Activated T-helper 2 cell treated with anti-CD3 and anti-CD28 coated beads, Interferon-gamma antibody, Interleukin-2, Interleukin-4, amounts not matched to agents 10 μg/mL and 5 μg/mL and 100 μg/mL, durations not matched to agents 14 hours and 24 hours and 36 hours (primary cell): ENCODE measurements around the gene SHOX. TPM values are rescaled to one million over a fixed set of nuclear protein-coding genes. Genes with fewer than 3 reads are reported as not detected.
A peak's percentile ranks its signal among the peaks of the same experiment; 100 is the strongest.
"Not testable (repeated sequence)": the region's sequence is repeated elsewhere in the genome, so short reads cannot be mapped to it uniquely, and the experiment has no call there.

Experiments
- DNase-seq: peaks from one replicate; pipeline ENCODE4 v3.0.0; 2021; ENCODE audit warnings: low spot score
- H3K27ac Mint-ChIP-seq: one replicate; pipeline ENCODE4 v1.8.0; 2021; ENCODE audit warnings: mixed read lengths
- H3K27me3 Mint-ChIP-seq: one replicate; pipeline ENCODE4 v1.8.0; 2021; ENCODE audit warnings: low read depth, mixed read lengths
- H3K36me3 Mint-ChIP-seq: one replicate; pipeline ENCODE4 v1.8.0; 2021; ENCODE audit warnings: low read depth, mixed read lengths
- H3K4me1 Mint-ChIP-seq: one replicate; pipeline ENCODE4 v1.8.0; 2021; ENCODE audit warnings: low read depth, mixed read lengths
- H3K4me3 Mint-ChIP-seq: one replicate; pipeline ENCODE4 v1.8.0; 2021; ENCODE audit warnings: low read depth, mild to moderate bottlenecking, moderate library complexity, mixed read lengths
- H3K9me3 Mint-ChIP-seq: one replicate; pipeline ENCODE4 v1.8.0; 2021; ENCODE audit warnings: mixed read lengths
- intact Hi-C: fragments of 100-400 bp; cut with micrococcal nuclease; formaldehyde crosslinking; loops from one replicate; pipeline ENCODE4 v1.15.1; 2023
- total RNA-seq: library from RNA; stranded (reverse); gene quantifications from 2 replicates; pipeline ENCODE4 v1.2.3, GENCODE V29; 2022

SHOX gene
- total RNA-seq, 1 donor from 2014 or later = not detected

DNA sequence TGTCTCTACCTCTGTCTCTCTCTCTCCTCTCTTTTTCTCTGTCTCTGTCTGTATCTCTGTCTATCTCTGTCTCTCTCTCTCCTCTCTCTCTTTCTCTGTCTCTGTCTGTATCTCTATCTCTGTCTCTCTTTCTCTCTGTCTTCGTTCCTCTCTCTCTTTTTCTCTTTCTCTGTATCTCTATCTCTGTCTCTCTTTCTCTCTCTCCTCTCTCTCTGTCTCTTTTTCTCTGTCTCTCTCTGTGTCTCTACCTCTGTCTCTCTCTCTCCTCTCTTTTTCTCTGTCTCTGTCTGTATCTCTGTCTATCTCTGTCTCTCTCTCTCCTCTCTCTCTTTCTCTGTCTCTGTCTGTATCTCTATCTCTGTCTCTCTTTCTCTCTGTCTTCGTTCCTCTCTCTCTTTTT lies 4.5 kb upstream of the SHOX start:
- intact Hi-C loops, H3K4me3 Mint-ChIP-seq, H3K4me1 Mint-ChIP-seq, H3K27ac Mint-ChIP-seq, H3K36me3 Mint-ChIP-seq, H3K9me3 Mint-ChIP-seq, DNase-seq: not testable (repeated sequence)
- peaks cover 68% of the 10 kb centered on the region for H3K27me3 Mint-ChIP-seq

DNA sequence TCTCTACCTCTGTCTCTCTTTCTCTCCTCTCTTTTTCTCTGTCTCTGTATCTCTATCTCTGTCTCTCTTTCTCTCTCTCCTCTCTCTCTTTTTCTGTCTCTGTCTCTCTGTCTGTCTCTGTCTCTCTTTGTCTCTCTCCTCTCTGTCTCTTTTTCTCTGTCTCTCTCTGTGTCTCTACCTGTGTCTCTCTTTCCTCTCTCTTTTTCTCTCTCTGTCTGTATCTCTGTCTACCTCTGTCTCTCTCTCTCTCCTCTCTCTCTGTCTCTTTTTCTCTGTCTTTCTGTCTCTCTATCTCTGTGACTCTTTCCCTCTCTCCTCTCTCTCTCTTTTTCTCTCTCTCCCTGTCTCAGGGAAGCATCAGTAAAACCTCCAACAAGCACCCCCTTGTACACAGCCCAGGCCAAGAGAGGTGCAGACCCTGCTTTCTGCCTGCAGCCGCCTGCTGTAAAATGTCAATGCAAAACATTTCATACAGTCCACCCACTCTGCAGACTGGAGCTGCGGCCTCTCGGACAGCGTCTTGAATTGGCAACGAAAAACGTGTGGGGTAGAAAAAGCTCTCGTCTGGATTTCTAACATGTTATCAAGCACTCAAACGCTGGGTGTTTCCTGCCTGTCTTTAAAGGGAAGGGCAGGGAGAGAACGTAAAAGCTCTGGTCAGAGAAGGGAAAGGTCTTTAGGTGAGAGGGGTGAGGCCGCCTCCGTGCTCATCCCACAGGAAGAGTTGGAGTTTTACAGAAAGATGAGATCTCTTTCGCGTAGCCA lies 3.7 kb upstream of the SHOX start:
- H3K4me1 Mint-ChIP-seq = peaks cover 7% of the 10 kb centered on the region
- H3K9me3 Mint-ChIP-seq = peaks cover 7% of the 10 kb centered on the region
- H3K27ac Mint-ChIP-seq = no peak overlapping the region
- DNase-seq = no peak
- H3K4me3 Mint-ChIP-seq = no peak overlapping the region
- intact Hi-C loops = no loop called here
- H3K36me3 Mint-ChIP-seq = no peaks in the 10 kb centered on the region
- peaks cover 68% of the 10 kb centered on the region for H3K27me3 Mint-ChIP-seq

DNA sequence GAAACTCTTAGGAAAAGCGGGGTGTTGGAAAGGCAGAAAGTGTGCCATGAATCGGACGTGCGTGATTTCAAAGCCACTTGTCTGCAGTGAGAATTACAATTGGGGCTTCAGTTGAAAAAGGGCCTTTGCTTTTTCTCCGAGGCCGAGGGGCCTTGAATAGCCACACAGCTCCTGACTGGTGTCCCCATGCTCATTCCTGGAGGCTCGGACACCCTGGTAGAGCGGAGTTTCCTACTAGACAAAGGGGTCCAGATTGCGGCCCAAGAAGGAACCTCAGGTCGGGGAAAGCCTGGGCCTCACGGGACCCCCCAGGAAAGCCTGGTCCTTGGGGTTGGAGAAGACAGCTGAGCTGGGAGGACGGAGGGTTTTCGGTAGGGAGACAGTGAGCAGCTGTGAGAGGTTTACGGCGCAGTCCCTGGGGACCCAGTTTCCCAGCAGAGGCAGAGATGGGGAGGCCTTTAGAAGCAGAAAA lies 3.0 kb upstream of the SHOX start:
- Mint-ChIP-seq H3K4me3 (no peak overlapping the region), H3K36me3 (no peaks in the 10 kb centered on the region), H3K4me1 (peaks cover 7% of the 10 kb centered on the region), H3K27me3 (peaks cover 67% of the 10 kb centered on the region), H3K27ac (no peak overlapping the region), H3K9me3 (peaks cover 7% of the 10 kb centered on the region)
- intact Hi-C loops = no loop called here
- no peak for DNase-seq

DNA sequence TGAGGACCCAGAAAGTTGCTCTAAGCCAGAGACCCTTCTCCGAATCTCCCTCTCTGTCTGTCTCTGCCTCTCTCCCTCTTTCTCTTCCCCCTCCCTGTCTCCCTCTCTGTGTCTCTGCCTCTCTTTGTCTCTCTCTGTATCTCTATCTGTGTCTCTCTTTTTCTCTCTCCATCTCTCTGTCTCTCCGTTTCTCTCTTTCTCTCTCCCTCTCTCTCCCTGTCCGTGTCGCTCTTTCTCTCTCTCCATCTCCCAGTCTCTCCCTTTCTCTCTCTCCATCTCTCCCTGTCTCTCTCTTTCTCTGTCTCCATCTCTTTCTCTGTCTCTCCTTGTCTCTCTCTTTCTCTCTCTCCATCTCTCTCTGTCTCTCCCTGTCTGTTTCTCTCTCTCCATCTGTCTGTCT lies 2.6 kb upstream of the SHOX start:
- DNase-seq = no peak
- intact Hi-C loops = no loop called here
- Mint-ChIP-seq H3K36me3 (no peaks in the 10 kb centered on the region), H3K27me3 (peaks cover 67% of the 10 kb centered on the region), H3K4me3 (no peak overlapping the region), H3K27ac (no peak overlapping the region), H3K9me3 (peaks cover 7% of the 10 kb centered on the region), H3K4me1 (peaks cover 7% of the 10 kb centered on the region)

DNA sequence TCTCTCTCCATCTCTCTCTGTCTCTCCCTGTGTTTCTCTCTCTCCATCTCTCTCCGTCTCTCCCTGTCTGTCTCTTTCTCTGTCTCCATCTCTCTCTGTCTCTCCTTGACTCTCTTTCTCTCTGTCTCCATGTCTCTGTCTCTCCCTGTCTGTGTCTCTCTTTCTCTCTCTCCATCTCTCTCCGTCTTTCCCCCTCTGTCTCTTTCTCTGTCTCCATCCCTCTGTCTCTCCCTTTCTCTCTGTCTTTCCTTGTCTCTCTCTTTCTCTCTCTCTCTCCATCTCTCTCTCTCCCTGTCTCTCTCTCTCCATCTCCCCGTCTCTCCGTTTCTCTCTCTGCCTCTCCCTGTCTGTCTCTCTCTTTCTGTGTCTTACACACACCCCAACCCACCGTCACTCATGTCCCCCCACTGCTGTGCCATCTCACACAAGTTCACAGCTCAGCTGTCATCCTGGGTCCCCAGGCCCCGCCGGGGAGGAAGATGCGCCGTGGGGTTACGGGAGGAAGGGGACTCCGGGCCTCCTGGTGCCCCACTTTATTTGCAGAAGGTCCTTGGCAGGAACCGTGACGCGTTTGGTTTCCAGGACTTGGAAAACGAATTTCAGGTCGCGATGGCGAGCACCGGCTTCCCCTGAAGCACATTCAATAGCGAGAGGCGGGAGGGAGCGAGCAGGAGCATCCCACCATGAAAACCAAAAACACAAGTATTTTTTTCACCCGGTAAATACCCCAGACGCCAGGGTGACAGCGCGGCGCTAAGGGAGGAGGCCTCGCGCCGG lies 1.2 kb upstream of the SHOX start:
- Mint-ChIP-seq H3K4me3 (no peak overlapping the region), H3K9me3 (peaks cover 7% of the 10 kb centered on the region), H3K36me3 (no peaks in the 10 kb centered on the region), H3K27ac (peak overlapping the region; percentile 53), H3K4me1 (peaks cover 5% of the 10 kb centered on the region), H3K27me3 (peaks cover 71% of the 10 kb centered on the region)
- DNase-seq = no peak
- intact Hi-C loops = no loop called here

DNA sequence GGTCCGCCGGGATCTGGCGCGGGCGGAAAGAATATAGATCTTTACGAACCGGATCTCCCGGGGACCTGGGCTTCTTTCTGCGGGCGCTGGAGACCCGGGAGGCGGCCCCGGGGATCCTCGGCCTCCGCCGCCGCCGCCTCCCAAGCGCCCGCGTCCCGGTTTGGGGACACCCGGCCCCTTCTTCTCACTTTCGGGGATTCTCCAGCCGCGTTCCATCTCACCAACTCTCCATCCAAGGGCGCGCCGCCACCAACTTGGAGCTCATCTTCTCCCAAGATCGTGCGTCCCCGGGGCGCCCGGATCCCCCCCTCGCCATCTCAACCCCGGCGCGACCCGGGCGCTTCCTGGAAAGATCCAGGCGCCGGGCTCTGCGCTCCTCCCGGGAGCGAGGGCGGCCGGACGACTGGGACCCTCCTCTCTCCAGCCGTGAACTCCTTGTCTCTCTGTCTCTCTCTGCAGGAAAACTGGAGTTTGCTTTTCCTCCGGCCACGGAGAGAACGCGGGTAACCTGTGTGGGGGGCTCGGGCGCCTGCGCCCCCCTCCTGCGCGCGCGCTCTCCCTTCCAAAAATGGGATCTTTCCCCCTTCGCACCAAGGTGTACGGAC lies 482 bp upstream of the SHOX start:
- intact Hi-C loops = no loop called here
- peaks cover 67% of the 10 kb centered on the region for H3K27me3 Mint-ChIP-seq
- no peak for DNase-seq

DNA sequence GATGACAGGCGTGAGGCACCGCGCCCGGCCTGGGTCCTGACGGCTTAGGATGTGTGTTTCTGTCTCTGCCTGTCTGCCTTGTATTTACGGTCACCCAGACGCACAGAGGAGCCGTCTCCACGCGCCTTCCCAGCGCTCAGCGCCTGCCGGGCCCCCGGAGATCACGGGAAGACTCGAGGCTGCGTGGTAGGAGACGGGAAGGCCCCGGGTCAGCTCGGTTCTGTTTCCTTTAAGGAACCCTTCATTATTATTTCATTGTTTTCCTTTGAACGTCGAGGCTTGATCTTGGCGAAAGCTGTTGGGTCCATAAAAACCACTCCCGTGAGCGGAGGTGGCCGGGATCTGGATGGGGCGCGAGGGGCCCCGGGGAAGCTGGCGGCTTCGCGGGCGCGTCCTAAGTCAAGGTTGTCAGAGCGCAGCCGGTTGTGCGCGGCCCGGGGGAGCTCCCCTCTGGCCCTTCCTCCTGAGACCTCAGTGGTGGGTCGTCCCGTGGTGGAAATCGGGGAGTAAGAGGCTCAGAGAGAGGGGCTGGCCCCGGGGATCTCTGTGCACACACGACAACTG lies 1.3 kb downstream of the SHOX start:
- intact Hi-C loops = no loop called here
- Mint-ChIP-seq H3K36me3 (no peaks in the 10 kb centered on the region), H3K27me3 (peaks cover 62% of the 10 kb centered on the region), H3K4me1 (no peaks in the 10 kb centered on the region), H3K9me3 (peaks cover 1% of the 10 kb centered on the region), H3K27ac (no peak overlapping the region), H3K4me3 (no peak overlapping the region)
- no peak for DNase-seq

More for the DNA sequence above, 482 bp upstream of the SHOX start:
- Mint-ChIP-seq H3K9me3 (peaks cover 7% of the 10 kb centered on the region), H3K36me3 (no peaks in the 10 kb centered on the region), H3K4me1 (peaks cover 4% of the 10 kb centered on the region), H3K27ac (no peak overlapping the region), H3K4me3 (no peak overlapping the region)

DNA sequence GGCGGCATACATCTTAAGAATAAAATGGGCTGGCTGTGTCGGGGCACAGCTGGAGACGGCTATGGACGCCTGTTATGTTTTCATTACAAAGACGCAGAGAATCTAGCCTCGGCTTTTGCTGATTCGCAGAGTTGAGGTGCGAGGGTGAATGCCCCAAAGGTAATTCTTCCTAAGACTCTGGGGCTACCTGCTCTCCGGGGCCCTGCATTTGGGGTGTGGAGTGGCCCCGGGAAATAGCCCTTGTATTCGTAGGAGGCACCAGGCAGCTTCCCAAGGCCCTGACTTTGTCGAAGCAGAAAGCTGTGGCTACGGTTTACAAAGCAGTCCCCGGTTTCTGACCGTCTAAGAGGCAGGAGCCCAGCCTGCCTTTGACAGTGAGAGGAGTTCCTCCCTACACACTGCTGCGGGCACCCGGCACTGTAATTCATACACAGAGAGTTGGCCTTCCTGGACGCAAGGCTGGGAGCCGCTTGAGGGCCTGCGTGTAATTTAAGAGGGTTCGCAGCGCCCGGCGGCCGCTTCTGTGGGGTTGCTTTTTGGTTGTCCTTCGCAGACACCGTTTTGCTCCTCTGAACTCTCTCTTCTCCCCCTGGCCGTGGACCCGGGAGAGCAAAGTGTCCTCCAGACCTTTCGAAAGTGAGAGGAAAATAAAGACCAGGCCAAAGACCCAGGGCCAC lies 1.9 kb downstream of the SHOX start:
- intact Hi-C loops = no loop called here
- Mint-ChIP-seq H3K27me3 (peaks cover 62% of the 10 kb centered on the region), H3K4me3 (no peak overlapping the region), H3K4me1 (no peaks in the 10 kb centered on the region), H3K27ac (no peak overlapping the region), H3K9me3 (no peaks in the 10 kb centered on the region), H3K36me3 (no peaks in the 10 kb centered on the region)
- DNase-seq = no peak

DNA sequence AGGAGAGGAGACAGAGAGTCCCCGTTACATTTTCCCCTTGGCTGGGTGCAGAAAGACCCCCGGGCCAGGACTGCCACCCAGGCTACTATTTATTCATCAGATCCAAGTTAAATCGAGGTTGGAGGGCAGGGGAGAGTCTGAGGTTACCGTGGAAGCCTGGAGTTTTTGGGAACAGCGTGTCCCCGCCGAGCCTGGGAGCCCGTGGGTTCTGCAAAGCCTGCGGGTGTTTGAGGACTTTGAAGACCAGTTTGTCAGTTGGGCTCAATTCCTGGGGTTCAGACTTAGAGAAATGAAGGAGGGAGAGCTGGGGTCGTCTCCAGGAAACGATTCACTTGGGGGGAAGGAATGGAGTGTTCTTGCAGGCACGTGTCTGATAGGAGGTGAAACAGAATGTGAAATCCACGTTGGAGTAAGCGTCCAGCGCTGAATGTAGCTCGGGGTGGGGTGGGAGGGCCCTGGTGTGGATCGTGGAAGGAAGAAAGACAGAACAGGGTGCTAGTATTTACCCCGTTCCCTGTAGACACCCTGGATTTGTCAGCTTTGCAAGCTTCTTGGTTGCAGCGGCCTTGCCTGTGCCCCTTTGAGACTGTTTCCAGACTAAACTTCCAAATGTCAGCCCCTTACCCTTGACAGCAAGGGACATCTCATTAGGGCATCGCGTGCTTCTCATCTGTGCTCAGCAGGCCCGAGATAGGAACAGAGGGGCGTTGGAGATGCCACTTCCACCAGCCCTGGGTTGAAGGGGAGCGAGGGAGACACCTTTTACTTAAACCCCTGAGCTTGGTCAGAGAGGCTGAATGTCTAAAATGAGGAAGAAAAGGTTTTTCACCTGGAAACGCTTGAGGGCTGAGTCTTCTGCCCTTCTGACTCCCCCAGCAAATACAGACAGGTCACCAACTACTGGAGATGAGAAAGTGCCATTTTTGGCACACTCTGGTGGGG lies 2.7 kb downstream of the SHOX start:
- no peaks in the 10 kb centered on the region for H3K4me1 Mint-ChIP-seq
- no peaks in the 10 kb centered on the region for H3K9me3 Mint-ChIP-seq
- H3K4me3 Mint-ChIP-seq = no peak overlapping the region
- no peak overlapping the region for H3K27ac Mint-ChIP-seq
- H3K36me3 Mint-ChIP-seq = no peaks in the 10 kb centered on the region
- DNase-seq = no peak
- intact Hi-C loops = no loop called here
- peaks cover 63% of the 10 kb centered on the region for H3K27me3 Mint-ChIP-seq

DNA sequence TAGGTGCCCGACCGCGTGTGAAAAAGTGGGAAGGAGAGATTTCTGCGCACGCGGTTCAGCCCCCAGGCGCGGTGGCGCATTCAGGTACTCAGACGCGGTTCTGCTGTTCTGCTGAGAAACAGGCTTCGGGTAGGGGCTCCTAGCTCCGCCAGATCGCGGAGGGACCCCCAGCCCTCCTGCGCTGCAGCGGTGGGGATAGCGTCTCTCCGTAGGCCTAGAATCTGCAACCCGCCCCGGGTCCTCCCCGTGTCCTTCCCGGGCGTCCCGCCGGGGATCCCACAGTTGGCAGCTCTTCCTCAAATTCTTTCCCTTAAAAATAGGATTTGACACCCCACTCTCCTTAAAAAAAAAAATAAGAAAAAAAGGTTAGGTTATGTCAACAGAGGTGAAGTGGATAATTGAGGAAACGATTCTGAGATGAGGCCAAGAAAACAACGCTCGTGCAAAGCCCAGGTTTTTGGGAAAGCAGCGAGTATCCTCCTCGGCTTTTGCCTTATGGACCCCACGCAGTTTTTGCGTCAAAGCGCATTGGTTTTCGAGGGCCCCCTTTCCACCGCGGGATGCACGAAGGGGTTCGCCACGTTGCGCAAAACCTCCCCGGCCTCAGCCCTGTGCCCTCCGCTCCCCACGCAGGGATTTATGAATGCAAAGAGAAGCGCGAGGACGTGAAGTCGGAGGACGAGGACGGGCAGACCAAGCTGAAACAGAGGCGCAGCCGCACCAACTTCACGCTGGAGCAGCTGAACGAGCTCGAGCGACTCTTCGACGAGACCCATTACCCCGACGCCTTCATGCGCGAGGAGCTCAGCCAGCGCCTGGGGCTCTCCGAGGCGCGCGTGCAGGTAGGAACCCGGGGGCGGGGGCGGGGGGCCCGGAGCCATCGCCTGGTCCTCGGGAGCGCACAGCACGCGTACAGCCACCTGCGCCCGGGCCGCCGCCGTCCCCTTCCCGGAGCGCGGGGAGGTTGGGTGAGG lies 3.7 kb downstream of the SHOX start:
- peaks cover 65% of the 10 kb centered on the region for H3K27me3 Mint-ChIP-seq
- H3K27ac Mint-ChIP-seq = no peak overlapping the region
- H3K9me3 Mint-ChIP-seq = no peaks in the 10 kb centered on the region
- no peak overlapping the region for H3K4me3 Mint-ChIP-seq
- DNase-seq = no peak
- H3K36me3 Mint-ChIP-seq = no peaks in the 10 kb centered on the region
- intact Hi-C loops = loop anchor here (2.0 kb wide), 1 partner anchor 13 kb away; no protein-coding TSS in a partner anchor
- no peaks in the 10 kb centered on the region for H3K4me1 Mint-ChIP-seq
